Type B pancreatic cell (in vitro differentiated cells): ENCODE data around the gene DTD2. TPM values are rescaled to one million over a fixed set of nuclear protein-coding genes. Genes with fewer than 3 reads are reported as not detected.
A peak's percentile ranks its signal among the peaks of the same experiment; 100 is the strongest.

Experiments
- DNase-seq: peaks from one replicate; pipeline ENCODE4 v3.0.0; 2021; ENCODE audit warnings: mixed read lengths; ENCODE audit not compliant: unreplicated experiment; ENCODE audit errors: extremely low spot score
- H3K27ac Mint-ChIP-seq: 2 replicates; pipeline ENCODE4 v1.8.0; 2021; ENCODE audit warnings: mild to moderate bottlenecking, mixed read lengths
- H3K27me3 Mint-ChIP-seq: 2 replicates; pipeline ENCODE4 v1.8.0; 2021; ENCODE audit warnings: mixed read lengths
- H3K36me3 Mint-ChIP-seq: 2 replicates; pipeline ENCODE4 v1.8.0; 2021; ENCODE audit warnings: mixed read lengths
- H3K4me1 Mint-ChIP-seq: one replicate; pipeline ENCODE4 v1.8.0; 2021; ENCODE audit warnings: mixed read lengths; ENCODE audit not compliant: unreplicated experiment
- H3K4me3 Mint-ChIP-seq: 2 replicates; pipeline ENCODE4 v1.8.0; 2021; ENCODE audit warnings: mild to moderate bottlenecking, mixed read lengths
- H3K9me3 Mint-ChIP-seq: 2 replicates; pipeline ENCODE4 v1.8.0; 2021; ENCODE audit warnings: mixed read lengths
- CTCF ChIP-seq: fragments of 200-600 bp; sonication (generic); conservative IDR thresholded peaks from 2 replicates; pipeline ENCODE4 v1.5.0; 2021; ENCODE audit warnings: antibody characterized with exemption, mild to moderate bottlenecking
- total RNA-seq: library from RNA; stranded (reverse); gene quantifications from 2 replicates; pipeline ENCODE4 v1.2.1, GENCODE V29; 2021; ENCODE audit warnings: low replicate concordance

DTD2 gene
- total RNA-seq, 1 donor from 2014 or later = 26.5 TPM

GRCh38 chr14:31419967-31420318 is 37.4 kb downstream of the DTD2 start:
- Mint-ChIP-seq H3K4me1 (peaks cover 6% of the 10 kb centered on the region), H3K9me3 (no peaks in the 10 kb centered on the region), H3K27ac (peak overlapping the region; percentile 91), H3K27me3 (no peaks in the 10 kb centered on the region), H3K4me3 (peak overlapping the region; percentile 98), H3K36me3 (no peaks in the 10 kb centered on the region)
- no peak for TF ChIP-seq CTCF
- DNase-seq = peak; percentile 78

GRCh38 chr14:31419179-31419966 is 37.9 kb downstream of the DTD2 start:
- Mint-ChIP-seq H3K27me3 (no peaks in the 10 kb centered on the region), H3K4me3 (peak overlapping the region; percentile 98), H3K27ac (peak overlapping the region; percentile 20), H3K36me3 (no peaks in the 10 kb centered on the region), H3K4me1 (peaks cover 6% of the 10 kb centered on the region), H3K9me3 (no peaks in the 10 kb centered on the region)
- no peak for DNase-seq
- no peak for TF ChIP-seq CTCF

- Mint-ChIP-seq H3K27ac (no peak overlapping the region), H3K27me3 (no peaks in the 10 kb centered on the region), H3K4me1 (peaks cover 6% of the 10 kb centered on the region), H3K4me3 (peak overlapping the region; percentile 58), H3K9me3 (no peaks in the 10 kb centered on the region), H3K36me3 (no peaks in the 10 kb centered on the region)
- TF ChIP-seq CTCF = no peak
- no peak for DNase-seq
Measured at GRCh38 chr14:31418440-31418839, 38.9 kb downstream of the DTD2 start.

GRCh38 chr14:31414190-31414833 is 43.0 kb downstream of the DTD2 start:
- no peak overlapping the region for H3K4me3 Mint-ChIP-seq
- H3K36me3 Mint-ChIP-seq = no peaks in the 10 kb centered on the region
- DNase-seq = no peak
- H3K27ac Mint-ChIP-seq = no peak overlapping the region
- no peak for TF ChIP-seq CTCF
- no peaks in the 10 kb centered on the region for H3K9me3 Mint-ChIP-seq
- H3K4me1 Mint-ChIP-seq = peaks cover 4% of the 10 kb centered on the region
- H3K27me3 Mint-ChIP-seq = no peaks in the 10 kb centered on the region

GRCh38 chr14:31411218-31411727 is 46.0 kb downstream of the DTD2 start:
- Mint-ChIP-seq H3K9me3 (no peaks in the 10 kb centered on the region), H3K4me1 (no peaks in the 10 kb centered on the region), H3K36me3 (no peaks in the 10 kb centered on the region), H3K4me3 (no peak overlapping the region), H3K27me3 (no peaks in the 10 kb centered on the region), H3K27ac (no peak overlapping the region)
- no peak for DNase-seq
- TF ChIP-seq CTCF = no peak
